ENCODE measurements around the gene ZBTB4.
A peak's percentile ranks its signal among the peaks of the same experiment; 100 is the strongest.

The ZBTB4 gene

GRCh38 chr17:7466639-7467341 is 12.6 kb downstream of the ZBTB4 start:
- peak overlapping the region; percentile 12; the same call in 1 of the 2 replicates for H3K4me2 ChIP-seq (ENCODE audit: low read length)
- H3K27ac ChIP-seq (ENCODE audit: low read depth, low read length, poor library complexity, severe bottlenecking), result peak overlapping the region; percentile 80
- H3K9me2 ChIP-seq (ENCODE audit: low read depth, low read length), result no peaks in the 10 kb centered on the region
- H3K79me2 ChIP-seq (ENCODE audit: insufficient read depth, low read length), result no peaks in the 10 kb centered on the region
- H2AFZ ChIP-seq (ENCODE audit: low read length), result no peak overlapping the region
- peaks cover 25% of the 10 kb centered on the region for H3K36me3 ChIP-seq (ENCODE audit: insufficient read depth, low read length)
- TF ChIP-seq, protein P1, sequence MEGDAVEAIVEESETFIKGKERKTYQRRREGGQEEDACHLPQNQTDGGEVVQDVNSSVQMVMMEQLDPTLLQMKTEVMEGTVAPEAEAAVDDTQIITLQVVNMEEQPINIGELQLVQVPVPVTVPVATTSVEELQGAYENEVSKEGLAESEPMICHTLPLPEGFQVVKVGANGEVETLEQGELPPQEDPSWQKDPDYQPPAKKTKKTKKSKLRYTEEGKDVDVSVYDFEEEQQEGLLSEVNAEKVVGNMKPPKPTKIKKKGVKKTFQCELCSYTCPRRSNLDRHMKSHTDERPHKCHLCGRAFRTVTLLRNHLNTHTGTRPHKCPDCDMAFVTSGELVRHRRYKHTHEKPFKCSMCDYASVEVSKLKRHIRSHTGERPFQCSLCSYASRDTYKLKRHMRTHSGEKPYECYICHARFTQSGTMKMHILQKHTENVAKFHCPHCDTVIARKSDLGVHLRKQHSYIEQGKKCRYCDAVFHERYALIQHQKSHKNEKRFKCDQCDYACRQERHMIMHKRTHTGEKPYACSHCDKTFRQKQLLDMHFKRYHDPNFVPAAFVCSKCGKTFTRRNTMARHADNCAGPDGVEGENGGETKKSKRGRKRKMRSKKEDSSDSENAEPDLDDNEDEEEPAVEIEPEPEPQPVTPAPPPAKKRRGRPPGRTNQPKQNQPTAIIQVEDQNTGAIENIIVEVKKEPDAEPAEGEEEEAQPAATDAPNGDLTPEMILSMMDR (IDR thresholded peaks at IDR 0.05; ENCODE audit: low read length), result no peak
- TF ChIP-seq EZH2 (IDR thresholded peaks at IDR 0.05; ENCODE audit: borderline replicate concordance, low read length), result no peak
- no peaks in the 10 kb centered on the region for H3K9me3 ChIP-seq (ENCODE audit: low read length)
- H4K20me1 ChIP-seq (ENCODE audit: insufficient read depth, low read length), result no peaks in the 10 kb centered on the region
- H3K4me1 ChIP-seq (ENCODE audit: insufficient read depth, low read length, severe bottlenecking), result peaks cover 20% of the 10 kb centered on the region
- no peaks in the 10 kb centered on the region for H3F3A ChIP-seq (ENCODE audit: insufficient read depth, low read length)
- no peak overlapping the region for H3K4me3 ChIP-seq (ENCODE audit: low read depth, low read length, poor library complexity, severe bottlenecking)
- no peaks in the 10 kb centered on the region for H3K27me3 ChIP-seq (ENCODE audit: insufficient read depth, low read length)
- no peak overlapping the region; the same call in 1 of the 2 replicates for H3K9ac ChIP-seq (ENCODE audit: low read length)

GRCh38 chr17:7466318-7466638 is 13.2 kb downstream of the ZBTB4 start:
- Histone ChIP-seq H3K36me3 (ENCODE audit: insufficient read depth, low read length) (peaks cover 30% of the 10 kb centered on the region), H3K9me3 (ENCODE audit: low read length) (no peaks in the 10 kb centered on the region), H3F3A (ENCODE audit: insufficient read depth, low read length) (no peaks in the 10 kb centered on the region), H3K9me2 (ENCODE audit: low read depth, low read length) (no peaks in the 10 kb centered on the region), H3K27me3 (ENCODE audit: insufficient read depth, low read length) (no peaks in the 10 kb centered on the region), H2AFZ (ENCODE audit: low read length) (no peak overlapping the region), H3K79me2 (ENCODE audit: insufficient read depth, low read length) (no peaks in the 10 kb centered on the region), H3K9ac (ENCODE audit: low read length) (no peak overlapping the region), H4K20me1 (ENCODE audit: insufficient read depth, low read length) (no peaks in the 10 kb centered on the region), H3K4me3 (ENCODE audit: low read depth, low read length, poor library complexity, severe bottlenecking) (no peak overlapping the region), H3K27ac (ENCODE audit: low read depth, low read length, poor library complexity, severe bottlenecking) (peak overlapping the region; percentile 80), H3K4me1 (ENCODE audit: insufficient read depth, low read length, severe bottlenecking) (peaks cover 20% of the 10 kb centered on the region), H3K4me2 (ENCODE audit: low read length) (no peak overlapping the region)
- TF ChIP-seq, protein P1 (IDR thresholded peaks at IDR 0.05; ENCODE audit: low read length), result no peak
- no peak for TF ChIP-seq EZH2 (IDR thresholded peaks at IDR 0.05; ENCODE audit: borderline replicate concordance, low read length)

- no peak overlapping the region for H3K9ac ChIP-seq (ENCODE audit: low read length)
- H3K4me1 ChIP-seq (ENCODE audit: insufficient read depth, low read length, severe bottlenecking), result peaks cover 20% of the 10 kb centered on the region
- H2AFZ ChIP-seq (ENCODE audit: low read length), result no peak overlapping the region
- no peaks in the 10 kb centered on the region for H3F3A ChIP-seq (ENCODE audit: insufficient read depth, low read length)
- H3K27me3 ChIP-seq (ENCODE audit: insufficient read depth, low read length), result no peaks in the 10 kb centered on the region
- H3K36me3 ChIP-seq (ENCODE audit: insufficient read depth, low read length), result peaks cover 35% of the 10 kb centered on the region
- no peak overlapping the region for H3K4me3 ChIP-seq (ENCODE audit: low read depth, low read length, poor library complexity, severe bottlenecking)
- TF ChIP-seq, protein P1 (IDR thresholded peaks at IDR 0.05; ENCODE audit: low read length), result no peak
- no peak for TF ChIP-seq EZH2 (IDR thresholded peaks at IDR 0.05; ENCODE audit: borderline replicate concordance, low read length)
- no peaks in the 10 kb centered on the region for H3K79me2 ChIP-seq (ENCODE audit: insufficient read depth, low read length)
- no peak overlapping the region for H3K27ac ChIP-seq (ENCODE audit: low read depth, low read length, poor library complexity, severe bottlenecking)
- no peaks in the 10 kb centered on the region for H4K20me1 ChIP-seq (ENCODE audit: insufficient read depth, low read length)
- H3K9me3 ChIP-seq (ENCODE audit: low read length), result no peaks in the 10 kb centered on the region
- H3K4me2 ChIP-seq (ENCODE audit: low read length), result no peak overlapping the region
- no peaks in the 10 kb centered on the region for H3K9me2 ChIP-seq (ENCODE audit: low read depth, low read length)
Measured at GRCh38 chr17:7465597-7466275, 13.7 kb downstream of the ZBTB4 start.
